BLaER1 treated with 17β-estradiol and CSF1 and Interleukin-3, amounts not matched to agents 10 nM and 100 nM (cell line): ENCODE results near the gene IL17RA.

Experiments
- H3K27ac ChIP-seq, 11 experiments: shearing (Covaris generic); formaldehyde crosslinking; 2 replicates each; pipeline ENCODE4 v1.8.1; 2022
- H3K27me3 ChIP-seq, 11 experiments: shearing (Covaris generic); formaldehyde crosslinking; 2 replicates each; pipeline ENCODE4 v1.8.1; 2022
- H3K36me3 ChIP-seq, 11 experiments: shearing (Covaris generic); formaldehyde crosslinking; 2 replicates each; pipeline ENCODE4 v1.8.1; 2022
- H3K4me1 ChIP-seq, 10 experiments: shearing (Covaris generic); formaldehyde crosslinking; 2 replicates each; pipeline ENCODE4 v1.8.1; 2022
- H3K4me2 ChIP-seq, 11 experiments: shearing (Covaris generic); formaldehyde crosslinking; 2 replicates each; pipeline ENCODE4 v1.8.1; 2022
- H3K4me3 ChIP-seq, 10 experiments: shearing (Covaris generic); formaldehyde crosslinking; 2 replicates each; pipeline ENCODE4 v1.8.1; 2022
- H3K9ac ChIP-seq, 11 experiments: shearing (Covaris generic); formaldehyde crosslinking; 2 replicates each; pipeline ENCODE4 v1.8.1; 2022
- H3K9me3 ChIP-seq, 11 experiments: shearing (Covaris generic); formaldehyde crosslinking; replicated peaks in 1 of 11; 2 replicates each; pipeline ENCODE4 v1.8.1; 2022
- H4K20me1 ChIP-seq, 11 experiments: shearing (Covaris generic); formaldehyde crosslinking; 2 replicates each; pipeline ENCODE4 v1.8.1; 2022
- Cebpa-rat ChIP-seq, 11 experiments: shearing (Covaris generic); IDR thresholded peaks; 2 replicates each; pipeline ENCODE4 v1.8.1; 2022

Gene IL17RA

DNA sequence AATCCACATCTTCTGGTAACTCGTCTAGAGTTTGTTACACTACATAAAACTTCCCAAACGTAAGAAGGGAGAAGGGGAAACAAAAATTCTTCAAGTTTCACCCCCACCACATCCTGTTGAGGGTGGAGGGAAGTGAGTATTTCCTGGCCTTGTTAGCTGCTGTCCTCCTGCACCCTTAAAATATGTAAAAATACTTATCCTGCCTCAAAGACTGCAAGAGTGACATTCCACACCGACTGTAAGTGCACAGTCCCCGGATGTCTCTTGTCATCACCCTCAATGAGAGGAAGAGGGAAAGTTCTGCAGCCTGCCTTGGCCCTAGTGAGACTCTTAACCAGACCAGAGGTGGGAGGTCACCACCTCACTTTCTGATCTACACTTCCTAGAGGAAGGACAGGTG, 33.1 kb downstream of the IL17RA start:
- Histone ChIP-seq H3K9me3 (no peaks in the 10 kb centered on the region), H3K4me1 (peaks cover 81 to 89% (median 85%) of the 10 kb centered on the region in 10 experiments), H3K27ac (peak overlapping the region; percentile 71 to 99 (median 89)), H3K27me3 (peaks cover 0 to 14% (median 0%) of the 10 kb centered on the region in 11 experiments; a peak in 4 of 22 replicates), H3K36me3 (peaks cover 0 to 40% (median 20%) of the 10 kb centered on the region in 11 experiments; a peak in 14 of 22 replicates), H3K4me2 (peak overlapping the region; percentile 88 to 100 (median 95)), H4K20me1 (peaks cover 6 to 54% (median 16%) of the 10 kb centered on the region in 11 experiments; a peak in 16 of 22 replicates), H3K9ac (peak overlapping the region; percentile 57 to 92 (median 85); a peak in 21 of 22 replicates), H3K4me3 (peak overlapping the region; percentile 7 to 96 (median 90); a peak in 18 of 20 replicates)
- TF ChIP-seq Cebpa-rat (IDR thresholded peaks at IDR 0.05) = no peak

DNA sequence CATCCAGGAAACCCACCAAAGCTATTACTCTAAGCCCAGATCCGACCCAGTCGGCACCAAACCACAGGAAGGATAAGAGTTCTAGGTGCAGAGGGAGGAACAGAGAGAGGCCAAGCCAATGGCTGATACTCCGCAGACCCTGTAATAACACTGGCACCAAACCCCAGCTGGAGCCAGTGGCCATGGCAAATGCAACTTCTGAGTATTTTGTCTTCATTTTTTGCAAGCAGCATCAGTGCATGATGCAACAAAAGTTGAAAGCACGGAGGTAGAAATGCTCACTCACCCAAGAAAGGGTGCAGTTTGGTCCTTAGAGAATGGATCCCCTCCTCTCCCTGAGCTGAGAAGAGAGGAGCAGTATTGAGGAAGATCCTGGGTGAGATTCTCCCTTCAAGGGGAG, 33.5 kb downstream of the IL17RA start:
- peaks cover 77 to 84% (median 80%) of the 10 kb centered on the region in 10 experiments for H3K4me1 ChIP-seq
- peak overlapping the region in 10 of 11 experiments; percentile 71 to 99 (median 89); a peak in 20 of 22 replicates for H3K27ac ChIP-seq
- peaks cover 6 to 49% (median 16%) of the 10 kb centered on the region in 11 experiments; a peak in 16 of 22 replicates for H4K20me1 ChIP-seq
- H3K36me3 ChIP-seq = peaks cover 0 to 36% (median 16%) of the 10 kb centered on the region in 11 experiments; a peak in 13 of 22 replicates
- H3K4me2 ChIP-seq = peak overlapping the region; percentile 88 to 100 (median 95)
- H3K4me3 ChIP-seq = peak overlapping the region; percentile 7 to 96 (median 90); a peak in 18 of 20 replicates
- no peaks in the 10 kb centered on the region for H3K9me3 ChIP-seq
- peaks cover 0 to 14% (median 0%) of the 10 kb centered on the region in 11 experiments; a peak in 4 of 22 replicates for H3K27me3 ChIP-seq
- TF ChIP-seq Cebpa-rat (IDR thresholded peaks at IDR 0.05) = peak in 1 of 11 experiments; percentile 51; a peak in 1 of 22 replicates
- peak overlapping the region; percentile 57 to 92 (median 85); a peak in 21 of 22 replicates for H3K9ac ChIP-seq

DNA sequence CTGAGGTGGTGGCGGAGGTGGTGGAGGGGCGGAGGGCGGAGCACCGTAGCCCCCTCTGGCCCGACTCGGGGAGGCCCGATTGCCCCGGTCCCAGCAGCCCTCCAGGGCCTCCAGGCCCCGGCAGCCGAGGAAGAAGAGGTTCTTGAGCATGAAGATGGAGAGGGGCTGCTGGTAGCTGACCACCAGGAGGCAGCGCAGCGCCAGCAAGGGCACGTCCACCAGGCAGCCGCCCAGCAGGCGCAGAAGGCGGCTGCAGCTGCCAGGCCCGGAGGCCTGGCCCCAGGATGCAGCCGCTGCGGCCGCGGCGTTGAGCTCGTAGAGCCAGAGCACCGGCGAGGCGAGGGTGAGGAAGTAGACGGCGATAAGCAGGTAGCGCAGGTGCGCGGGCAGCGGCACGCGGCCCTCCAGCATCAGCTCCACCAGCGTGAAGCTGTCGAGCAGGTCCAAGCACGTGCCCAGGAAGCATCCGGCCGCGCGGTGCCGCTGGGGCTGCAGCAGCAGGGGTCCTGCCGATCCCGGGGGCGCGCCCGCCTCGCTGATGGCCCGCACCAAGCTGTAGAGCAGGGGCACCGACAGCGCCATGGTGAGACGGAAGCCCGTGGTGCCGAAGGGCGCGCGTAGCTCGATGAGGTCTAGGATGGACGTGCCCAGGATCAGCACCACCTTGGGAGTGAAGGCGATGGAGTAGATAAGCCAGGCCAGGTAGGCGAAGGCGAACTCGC, 34.8 kb downstream of the IL17RA start:
- H3K4me2 ChIP-seq = peak overlapping the region; percentile 88 to 100 (median 95)
- H3K4me1 ChIP-seq = peaks cover 64 to 71% (median 67%) of the 10 kb centered on the region in 10 experiments
- H3K27me3 ChIP-seq = peaks cover 0 to 14% (median 0%) of the 10 kb centered on the region in 11 experiments; a peak in 4 of 22 replicates
- H3K27ac ChIP-seq = peak overlapping the region in 9 of 11 experiments; percentile 84 to 99 (median 89); a peak in 18 of 22 replicates
- peak overlapping the region; percentile 67 to 96 (median 90); a peak in 19 of 20 replicates for H3K4me3 ChIP-seq
- peaks cover 0 to 23% (median 11%) of the 10 kb centered on the region in 11 experiments; a peak in 13 of 22 replicates for H3K36me3 ChIP-seq
- H3K9me3 ChIP-seq = no peaks in the 10 kb centered on the region
- TF ChIP-seq Cebpa-rat (IDR thresholded peaks at IDR 0.05) = no peak
- H3K9ac ChIP-seq = peak overlapping the region in 10 of 11 experiments; percentile 82 to 92 (median 88); a peak in 20 of 22 replicates
- peaks cover 6 to 36% (median 16%) of the 10 kb centered on the region in 11 experiments; a peak in 15 of 22 replicates for H4K20me1 ChIP-seq

DNA sequence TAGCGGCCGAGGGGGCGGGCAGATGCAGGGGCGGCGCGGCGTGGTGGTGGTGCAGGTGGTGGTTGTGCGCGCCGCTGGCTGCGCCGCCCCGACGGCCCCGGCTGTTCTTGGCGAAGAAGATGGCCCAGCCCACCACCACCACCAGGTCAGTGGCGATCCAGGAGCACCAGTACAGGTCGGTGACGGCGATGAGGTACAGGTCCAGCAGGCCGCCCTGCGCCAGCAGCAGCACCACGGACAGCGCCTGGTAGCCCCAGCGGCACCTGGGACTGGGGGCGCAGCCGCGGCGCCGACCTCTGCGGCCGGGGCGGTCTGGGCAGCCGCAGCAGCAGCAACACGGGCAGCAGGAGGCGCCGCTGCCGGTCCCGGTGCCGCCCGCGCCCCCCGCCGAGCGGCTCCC, 35.5 kb downstream of the IL17RA start:
- H3K4me3 ChIP-seq = peak overlapping the region; percentile 67 to 96 (median 90)
- H3K27ac ChIP-seq = peak overlapping the region; percentile 44 to 99 (median 89); a peak in 20 of 22 replicates
- TF ChIP-seq Cebpa-rat (IDR thresholded peaks at IDR 0.05) = no peak

DNA sequence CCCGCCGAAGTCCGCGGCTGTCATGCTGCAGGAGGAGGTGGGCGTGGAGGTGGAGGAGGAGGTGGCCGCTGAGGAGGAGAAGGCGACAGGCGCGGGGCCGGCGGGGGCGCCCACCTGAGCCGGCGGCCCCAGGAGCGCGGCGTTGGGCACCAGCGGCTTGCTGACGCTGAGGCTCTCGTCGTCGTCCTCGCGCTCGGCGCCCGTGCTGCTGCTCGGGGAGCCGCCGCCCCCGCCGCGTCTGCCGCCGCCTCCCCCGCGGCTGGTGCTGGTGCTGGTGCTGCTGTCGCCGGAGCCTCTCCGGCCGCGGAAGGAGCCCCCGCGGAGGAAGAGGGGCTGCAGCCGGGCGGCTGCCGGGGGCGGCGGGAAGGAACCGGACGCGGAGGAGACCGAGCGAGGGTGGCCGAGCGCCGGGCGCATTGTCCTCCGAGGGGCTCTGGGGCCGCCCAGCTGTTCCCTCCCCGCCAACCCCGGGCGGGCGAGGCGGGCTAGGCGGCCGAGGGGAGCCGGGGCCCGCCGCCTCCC, 36.0 kb downstream of the IL17RA start:
- Histone ChIP-seq H3K27me3 (peaks cover 0 to 14% (median 0%) of the 10 kb centered on the region in 11 experiments; a peak in 4 of 22 replicates), H3K4me2 (peak overlapping the region; percentile 88 to 100 (median 95)), H3K4me3 (peak overlapping the region; percentile 67 to 96 (median 90)), H4K20me1 (peaks cover 6 to 34% (median 16%) of the 10 kb centered on the region in 11 experiments; a peak in 15 of 22 replicates), H3K9ac (peak overlapping the region; percentile 82 to 92 (median 88)), H3K27ac (peak overlapping the region; percentile 44 to 99 (median 89); a peak in 21 of 22 replicates), H3K36me3 (peaks cover 0 to 18% (median 11%) of the 10 kb centered on the region in 11 experiments; a peak in 12 of 22 replicates), H3K4me1 (peaks cover 52 to 60% (median 56%) of the 10 kb centered on the region in 10 experiments), H3K9me3 (no peaks in the 10 kb centered on the region)
- no peak for TF ChIP-seq Cebpa-rat (IDR thresholded peaks at IDR 0.05)

More for the DNA sequence above, 35.5 kb downstream of the IL17RA start:
- H4K20me1 ChIP-seq = peaks cover 6 to 34% (median 16%) of the 10 kb centered on the region in 11 experiments; a peak in 15 of 22 replicates
- H3K36me3 ChIP-seq = peaks cover 0 to 18% (median 11%) of the 10 kb centered on the region in 11 experiments; a peak in 12 of 22 replicates
- H3K9me3 ChIP-seq = no peaks in the 10 kb centered on the region
- peaks cover 0 to 14% (median 0%) of the 10 kb centered on the region in 11 experiments; a peak in 4 of 22 replicates for H3K27me3 ChIP-seq
- peak overlapping the region; percentile 82 to 92 (median 88) for H3K9ac ChIP-seq
- peak overlapping the region; percentile 88 to 100 (median 95) for H3K4me2 ChIP-seq
- H3K4me1 ChIP-seq = peaks cover 57 to 65% (median 61%) of the 10 kb centered on the region in 10 experiments

- peaks cover 45 to 52% (median 48%) of the 10 kb centered on the region in 10 experiments for H3K4me1 ChIP-seq
- peaks cover 0 to 18% (median 11%) of the 10 kb centered on the region in 11 experiments; a peak in 12 of 22 replicates for H3K36me3 ChIP-seq
- H3K9me3 ChIP-seq = no peaks in the 10 kb centered on the region
- peak within 1 kb of the TSS; percentile 82 to 92 (median 88) for H3K9ac ChIP-seq
- H3K27ac ChIP-seq = peak within 1 kb of the TSS; percentile 44 to 99 (median 89); a peak in 21 of 22 replicates
- peaks cover 6 to 32% (median 16%) of the 10 kb centered on the region in 11 experiments; a peak in 15 of 22 replicates for H4K20me1 ChIP-seq
- peak within 1 kb of the TSS; percentile 67 to 96 (median 90) for H3K4me3 ChIP-seq
- TF ChIP-seq Cebpa-rat (IDR thresholded peaks at IDR 0.05) = no peak
- peaks cover 0 to 14% (median 0%) of the 10 kb centered on the region in 11 experiments; a peak in 4 of 22 replicates for H3K27me3 ChIP-seq
- H3K4me2 ChIP-seq = peak within 1 kb of the TSS; percentile 88 to 100 (median 95)
Observed at GRCh38 chr22:17121233-17122195, 36.7 kb downstream of the IL17RA start, which contains the start of gene TMEM121B. Gene TMEM121B, minus strand, starts transcription at chr22:17121360. Its CDS starts 233 bp downstream, at chr22:17121127.

GRCh38 chr22:17130199-17130598, 45.4 kb downstream of the IL17RA start:
- TF ChIP-seq Cebpa-rat (IDR thresholded peaks at IDR 0.05) = no peak
- Histone ChIP-seq H4K20me1 (peaks cover 0 to 22% (median under 1%) of the 10 kb centered on the region in 11 experiments; a peak in 6 of 22 replicates), H3K9me3 (no peaks in the 10 kb centered on the region), H3K4me3 (no peak overlapping the region), H3K27me3 (no peaks in the 10 kb centered on the region), H3K27ac (no peak overlapping the region), H3K36me3 (peaks cover 3 to 31% (median 16%) of the 10 kb centered on the region in 11 experiments; a peak in 20 of 22 replicates), H3K9ac (no peak overlapping the region), H3K4me2 (no peak overlapping the region), H3K4me1 (peaks cover 12 to 18% (median 16%) of the 10 kb centered on the region in 10 experiments; a peak in 19 of 20 replicates)
